ENCODE data around the gene RILPL1.

RILPL1 gene

DNA sequence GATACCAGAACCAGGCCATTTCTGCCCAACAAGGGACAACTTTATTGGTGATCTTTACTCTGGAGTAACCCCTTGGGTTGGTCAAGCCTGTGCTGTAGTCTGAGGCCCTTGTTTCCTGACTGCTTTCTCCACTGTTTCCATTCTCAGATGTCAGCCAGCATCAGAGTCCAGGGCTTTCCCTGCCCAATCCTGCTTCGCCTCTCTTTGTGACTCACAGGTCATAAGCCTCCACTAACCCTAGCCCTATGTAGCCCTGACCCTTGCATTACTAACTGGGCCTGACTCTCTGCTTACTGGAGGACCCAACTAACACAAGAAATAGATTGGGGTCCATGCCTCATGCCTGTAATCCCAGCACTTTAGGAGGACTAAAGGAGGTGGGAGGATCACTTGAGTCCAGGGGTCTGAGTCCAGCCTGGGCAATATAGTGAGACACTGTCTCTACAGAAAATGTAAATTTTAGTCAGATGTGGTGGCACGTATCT, 84.2 kb downstream of the RILPL1 start:
- TF ChIP-seq FOXP2 (optimal IDR thresholded peaks at IDR 0.05; ENCODE audit: borderline replicate concordance, extremely low read depth, extremely low read length, insufficient read depth) (no peak), TAF1 (IDR thresholded peaks at IDR 0.05; ENCODE audit: borderline replicate concordance, insufficient read depth, low read length) (no peak), SIN3A (IDR thresholded peaks at IDR 0.05; ENCODE audit: borderline replicate concordance, insufficient read depth, low read length) (no peak), POLR2AphosphoS5 (IDR thresholded peaks at IDR 0.05; ENCODE audit: low read depth, low read length) (no peak)
- TF ChIP-seq, protein P1, sequence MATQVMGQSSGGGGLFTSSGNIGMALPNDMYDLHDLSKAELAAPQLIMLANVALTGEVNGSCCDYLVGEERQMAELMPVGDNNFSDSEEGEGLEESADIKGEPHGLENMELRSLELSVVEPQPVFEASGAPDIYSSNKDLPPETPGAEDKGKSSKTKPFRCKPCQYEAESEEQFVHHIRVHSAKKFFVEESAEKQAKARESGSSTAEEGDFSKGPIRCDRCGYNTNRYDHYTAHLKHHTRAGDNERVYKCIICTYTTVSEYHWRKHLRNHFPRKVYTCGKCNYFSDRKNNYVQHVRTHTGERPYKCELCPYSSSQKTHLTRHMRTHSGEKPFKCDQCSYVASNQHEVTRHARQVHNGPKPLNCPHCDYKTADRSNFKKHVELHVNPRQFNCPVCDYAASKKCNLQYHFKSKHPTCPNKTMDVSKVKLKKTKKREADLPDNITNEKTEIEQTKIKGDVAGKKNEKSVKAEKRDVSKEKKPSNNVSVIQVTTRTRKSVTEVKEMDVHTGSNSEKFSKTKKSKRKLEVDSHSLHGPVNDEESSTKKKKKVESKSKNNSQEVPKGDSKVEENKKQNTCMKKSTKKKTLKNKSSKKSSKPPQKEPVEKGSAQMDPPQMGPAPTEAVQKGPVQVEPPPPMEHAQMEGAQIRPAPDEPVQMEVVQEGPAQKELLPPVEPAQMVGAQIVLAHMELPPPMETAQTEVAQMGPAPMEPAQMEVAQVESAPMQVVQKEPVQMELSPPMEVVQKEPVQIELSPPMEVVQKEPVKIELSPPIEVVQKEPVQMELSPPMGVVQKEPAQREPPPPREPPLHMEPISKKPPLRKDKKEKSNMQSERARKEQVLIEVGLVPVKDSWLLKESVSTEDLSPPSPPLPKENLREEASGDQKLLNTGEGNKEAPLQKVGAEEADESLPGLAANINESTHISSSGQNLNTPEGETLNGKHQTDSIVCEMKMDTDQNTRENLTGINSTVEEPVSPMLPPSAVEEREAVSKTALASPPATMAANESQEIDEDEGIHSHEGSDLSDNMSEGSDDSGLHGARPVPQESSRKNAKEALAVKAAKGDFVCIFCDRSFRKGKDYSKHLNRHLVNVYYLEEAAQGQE (IDR thresholded peaks at IDR 0.05; ENCODE audit: insufficient read depth in 1 of 2, low read depth in 2 of 2, low read length in 2 of 2): no peak

DNA sequence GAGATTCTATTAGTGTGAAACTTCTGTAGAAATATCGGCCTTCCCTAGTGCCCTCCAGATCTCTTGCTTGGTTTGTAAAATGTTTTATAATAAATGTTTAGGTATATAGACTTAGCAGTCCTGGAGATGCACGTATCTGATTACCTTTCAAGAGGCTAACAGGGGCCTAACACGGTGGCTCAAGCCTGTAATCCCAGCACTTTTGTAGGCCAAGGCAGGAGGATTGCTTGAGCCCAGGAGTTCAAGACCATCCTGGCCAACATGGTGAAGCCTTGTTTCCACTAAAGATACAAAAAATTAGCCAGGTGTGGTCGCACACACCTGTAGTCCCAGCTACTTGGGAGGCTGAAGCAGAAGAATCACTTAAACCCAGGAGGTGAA, 87.2 kb downstream of the RILPL1 start:
- TF ChIP-seq SIN3A (IDR thresholded peaks at IDR 0.05; ENCODE audit: borderline replicate concordance, insufficient read depth, low read length) (no peak), TAF1 (IDR thresholded peaks at IDR 0.05; ENCODE audit: borderline replicate concordance, insufficient read depth, low read length) (no peak), POLR2AphosphoS5 (IDR thresholded peaks at IDR 0.05; ENCODE audit: low read depth, low read length) (no peak), FOXP2 (optimal IDR thresholded peaks at IDR 0.05; ENCODE audit: borderline replicate concordance, extremely low read depth, extremely low read length, insufficient read depth) (no peak)
- TF ChIP-seq, protein P1 (IDR thresholded peaks at IDR 0.05; ENCODE audit: insufficient read depth in 1 of 2, low read depth in 2 of 2, low read length in 2 of 2): no peak

DNA sequence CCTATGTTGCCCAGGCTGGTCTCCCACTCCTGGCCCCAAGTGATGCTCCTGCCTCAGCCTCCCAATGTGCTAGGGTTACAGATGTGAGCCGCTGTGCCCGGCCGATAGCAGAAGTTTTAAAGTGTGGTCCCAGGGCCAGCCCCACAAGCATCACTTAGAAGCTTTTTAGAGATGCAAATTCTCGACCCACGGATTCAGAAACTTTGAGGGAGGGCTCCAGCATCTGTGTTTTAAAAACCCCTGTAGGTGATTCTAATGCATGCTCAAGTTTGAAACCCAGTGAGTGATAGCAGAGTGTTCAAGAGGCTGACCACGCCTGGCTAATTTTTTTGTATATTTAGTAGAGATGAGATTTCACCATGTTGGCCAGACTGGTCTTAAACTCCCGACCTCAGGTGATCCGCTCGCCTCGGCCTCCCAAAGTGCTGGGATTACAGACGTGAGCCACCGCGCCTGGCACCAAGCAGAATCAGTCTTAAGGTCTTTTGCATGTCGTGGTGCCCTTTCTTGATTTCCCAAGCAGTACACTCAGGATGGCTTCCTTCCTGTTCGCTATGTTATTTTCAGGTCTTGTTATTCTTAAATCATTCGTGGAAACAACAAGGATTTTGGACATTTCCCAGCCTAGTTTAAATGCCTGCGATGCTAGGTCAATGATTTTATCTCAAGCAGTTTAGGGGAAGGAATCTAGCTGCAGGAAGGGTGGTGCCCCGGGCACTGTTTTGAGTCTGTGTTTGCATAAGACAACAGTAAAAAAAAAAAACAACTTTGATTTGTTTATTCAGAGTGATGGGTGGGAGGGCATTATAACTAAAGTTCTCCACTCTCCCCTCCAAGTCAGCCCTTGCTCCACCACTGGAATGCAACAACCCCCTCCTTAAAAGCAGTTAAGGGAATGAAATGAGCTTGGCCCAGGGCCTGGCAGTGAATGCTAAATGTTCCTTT, 87.9 kb downstream of the RILPL1 start:
- TF ChIP-seq, protein P1 (IDR thresholded peaks at IDR 0.05; ENCODE audit: insufficient read depth in 1 of 2, low read depth in 2 of 2, low read length in 2 of 2): no peak
- TF ChIP-seq SIN3A (IDR thresholded peaks at IDR 0.05; ENCODE audit: borderline replicate concordance, insufficient read depth, low read length) (no peak), POLR2AphosphoS5 (IDR thresholded peaks at IDR 0.05; ENCODE audit: low read depth, low read length) (no peak), FOXP2 (optimal IDR thresholded peaks at IDR 0.05; ENCODE audit: borderline replicate concordance, extremely low read depth, extremely low read length, insufficient read depth) (no peak), TAF1 (IDR thresholded peaks at IDR 0.05; ENCODE audit: borderline replicate concordance, insufficient read depth, low read length) (no peak)

DNA sequence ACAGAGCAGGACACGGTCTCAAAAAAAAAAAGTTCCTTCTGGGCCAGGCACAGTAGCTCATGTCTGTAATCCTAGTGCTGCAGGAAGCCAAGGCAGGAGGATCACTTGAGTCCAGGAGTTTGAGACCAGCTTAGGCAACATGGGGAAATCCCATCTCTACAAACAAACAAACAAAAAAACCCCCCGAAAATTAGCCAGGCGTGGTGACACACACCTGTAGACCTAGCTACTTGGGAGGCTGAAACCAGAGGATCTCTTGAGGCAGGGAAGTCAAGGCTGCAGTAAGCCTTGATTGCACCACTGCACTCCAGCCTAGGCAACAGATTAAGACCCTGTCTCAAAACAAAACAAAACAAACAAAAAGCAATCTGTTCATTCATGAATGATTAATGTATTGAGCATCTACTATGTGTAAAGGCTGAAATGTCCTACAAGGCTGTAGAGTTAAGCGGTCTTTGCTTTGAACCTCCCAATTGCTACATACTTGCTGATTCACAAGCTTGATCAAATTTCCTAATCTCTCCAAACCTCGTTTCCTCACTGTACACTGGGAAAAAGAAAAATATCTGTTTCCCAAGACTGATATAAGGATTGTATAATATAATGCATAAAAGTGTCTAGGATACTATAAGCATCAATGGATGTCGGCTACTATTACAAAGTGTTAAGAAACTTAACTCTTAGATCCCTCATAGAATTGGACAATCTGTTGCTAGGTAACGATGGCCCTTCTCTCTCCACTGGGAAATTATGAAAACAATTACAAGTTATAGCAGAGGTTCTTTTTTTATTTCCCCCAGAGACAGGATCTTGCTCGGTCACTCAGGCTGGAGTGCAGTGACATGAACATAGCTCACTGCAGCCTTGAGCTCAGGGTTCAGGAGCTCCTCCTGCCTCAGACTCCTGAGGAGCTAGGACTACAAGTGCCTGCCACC, 89.2 kb downstream of the RILPL1 start:
- TF ChIP-seq, protein P1 (IDR thresholded peaks at IDR 0.05; ENCODE audit: insufficient read depth in 1 of 2, low read depth in 2 of 2, low read length in 2 of 2): no peak
- TF ChIP-seq TAF1 (IDR thresholded peaks at IDR 0.05; ENCODE audit: borderline replicate concordance, insufficient read depth, low read length): no peak
- TF ChIP-seq POLR2AphosphoS5 (IDR thresholded peaks at IDR 0.05; ENCODE audit: low read depth, low read length): no peak
- TF ChIP-seq FOXP2 (optimal IDR thresholded peaks at IDR 0.05; ENCODE audit: borderline replicate concordance, extremely low read depth, extremely low read length, insufficient read depth): no peak
- TF ChIP-seq SIN3A (IDR thresholded peaks at IDR 0.05; ENCODE audit: borderline replicate concordance, insufficient read depth, low read length): no peak
